Measurements from ENCODE around the gene ORC3.
"Not testable (repeated sequence)": the region's sequence is repeated elsewhere in the genome, so short reads cannot be mapped to it uniquely, and the experiment has no call there.

The ORC3 gene

DNA sequence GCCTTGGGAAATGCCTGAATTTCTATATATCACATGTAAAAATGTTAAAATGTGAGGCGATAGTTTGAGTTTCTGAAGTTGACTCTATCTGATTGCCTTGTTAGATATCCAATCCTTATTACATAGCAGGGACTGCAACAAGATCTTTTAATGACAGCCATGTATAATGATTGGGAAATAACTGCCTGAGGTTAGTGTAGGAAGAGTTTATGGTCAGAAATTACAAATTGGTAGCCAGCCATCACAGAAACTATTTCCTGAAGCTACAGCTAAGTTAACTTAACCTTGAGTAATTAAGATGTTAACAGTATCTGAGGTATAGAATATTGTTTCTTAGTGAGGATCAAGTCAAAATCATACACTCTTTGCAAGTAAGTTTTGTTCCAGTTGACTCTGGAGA, 71.1 kb downstream of the ORC3 start:
- no peak for DNase-seq (ENCODE audit: low read depth)

- DNase-seq (ENCODE audit: low read depth): no peak
Observed at GRCh38 chr6:87661503-87661902, 71.6 kb downstream of the ORC3 start.

DNA sequence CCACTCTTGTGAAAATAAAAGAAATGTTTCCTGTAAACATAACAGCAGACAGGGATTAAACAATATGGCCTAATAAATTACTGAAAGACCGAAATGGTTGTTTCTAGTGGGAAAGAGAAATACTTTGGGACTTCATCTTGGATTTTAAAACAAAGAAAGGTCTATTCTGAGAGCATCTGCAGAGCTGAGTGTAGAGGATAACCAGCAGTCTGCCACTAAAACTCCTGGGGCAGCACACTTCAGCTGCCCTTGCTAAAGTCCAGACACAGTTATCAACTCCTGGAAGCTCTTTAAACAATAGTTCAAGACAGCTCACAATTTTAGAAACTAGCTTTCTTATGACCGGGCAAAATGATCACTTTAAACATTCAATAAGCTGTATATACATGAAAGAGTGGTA, 73.5 kb downstream of the ORC3 start:
- no peak for DNase-seq (ENCODE audit: low read depth)

DNA sequence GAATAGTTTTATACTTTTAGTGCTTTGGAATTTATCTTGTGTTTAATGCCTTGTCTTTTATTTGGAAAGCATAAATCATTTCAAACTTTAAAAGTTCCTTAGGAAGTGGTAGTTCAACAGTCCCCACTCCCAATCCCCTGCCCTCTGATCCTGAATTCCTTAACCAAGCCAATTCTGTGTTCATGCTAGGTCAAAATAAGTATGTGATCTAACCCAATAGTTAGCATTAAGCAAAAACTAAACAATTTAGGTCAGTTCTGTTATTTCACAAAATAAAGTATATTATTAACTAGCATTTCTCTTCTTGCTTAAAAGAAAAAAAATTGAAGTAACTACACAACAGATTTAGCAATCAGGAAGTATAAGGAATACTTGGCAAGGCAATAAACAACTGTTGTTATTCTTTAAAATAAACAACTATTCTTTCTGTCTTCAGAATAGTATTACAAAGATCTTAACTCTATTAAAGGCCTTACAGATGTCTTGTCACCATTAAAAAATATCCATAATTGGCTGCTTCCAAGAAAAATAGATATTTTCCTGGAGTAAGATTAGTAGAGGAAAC, 75.1 kb downstream of the ORC3 start:
- no peak for DNase-seq (ENCODE audit: low read depth)

GRCh38 chr6:87667032-87667431, 77.1 kb downstream of the ORC3 start:
- DNase-seq (ENCODE audit: low read depth): no peak

- DNase-seq (ENCODE audit: low read depth): no peak
Observed at GRCh38 chr6:87668013-87668412, 78.1 kb downstream of the ORC3 start.

DNA sequence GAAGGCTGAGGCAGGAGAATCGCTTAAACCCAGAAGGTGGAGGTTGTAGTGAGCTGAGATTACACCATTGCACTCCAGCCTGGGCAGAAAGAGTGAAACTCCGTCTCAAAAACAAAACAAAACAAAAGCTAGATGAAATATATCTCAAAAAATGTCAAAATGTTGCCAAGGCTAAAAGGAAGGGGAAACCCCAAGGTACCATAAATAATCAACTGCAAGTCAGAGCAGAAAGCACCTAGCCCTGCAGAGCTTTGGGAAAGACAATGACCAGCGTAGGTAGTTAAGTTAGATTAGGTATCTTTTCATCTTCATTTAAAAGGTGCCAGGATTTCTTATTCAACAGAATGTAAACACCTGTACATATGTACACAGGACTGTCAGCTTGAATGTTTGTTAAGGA, 79.1 kb downstream of the ORC3 start:
- DNase-seq (ENCODE audit: low read depth): no peak

GRCh38 chr6:87670707-87671106, 80.8 kb downstream of the ORC3 start:
- DNase-seq (ENCODE audit: low read depth): no peak

- no peak for DNase-seq (ENCODE audit: low read depth)
Observed at GRCh38 chr6:87671555-87672029, 81.7 kb downstream of the ORC3 start.

GRCh38 chr6:87672641-87673040, 82.7 kb downstream of the ORC3 start:
- DNase-seq (ENCODE audit: low read depth): no peak

DNA sequence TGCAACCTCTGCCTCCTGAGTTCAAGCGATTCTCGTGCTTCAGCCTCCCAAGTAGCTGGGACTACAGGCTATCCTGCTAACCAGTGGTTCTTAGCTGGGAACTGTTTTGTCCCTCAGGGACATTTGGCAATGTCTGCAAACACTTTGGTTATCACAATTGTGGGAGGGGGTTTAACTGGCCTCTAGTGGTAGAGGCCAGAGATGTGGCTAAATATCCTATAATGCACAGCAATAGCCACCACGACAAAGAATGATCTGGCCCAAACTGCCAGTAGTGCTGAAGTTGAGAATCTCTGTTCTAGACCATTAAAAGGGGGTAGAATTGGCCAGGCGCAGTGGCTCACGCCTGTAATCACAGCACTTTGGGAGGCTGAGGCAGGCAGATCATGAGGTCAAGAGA, 83.3 kb downstream of the ORC3 start:
- DNase-seq (ENCODE audit: low read depth): no peak

DNA sequence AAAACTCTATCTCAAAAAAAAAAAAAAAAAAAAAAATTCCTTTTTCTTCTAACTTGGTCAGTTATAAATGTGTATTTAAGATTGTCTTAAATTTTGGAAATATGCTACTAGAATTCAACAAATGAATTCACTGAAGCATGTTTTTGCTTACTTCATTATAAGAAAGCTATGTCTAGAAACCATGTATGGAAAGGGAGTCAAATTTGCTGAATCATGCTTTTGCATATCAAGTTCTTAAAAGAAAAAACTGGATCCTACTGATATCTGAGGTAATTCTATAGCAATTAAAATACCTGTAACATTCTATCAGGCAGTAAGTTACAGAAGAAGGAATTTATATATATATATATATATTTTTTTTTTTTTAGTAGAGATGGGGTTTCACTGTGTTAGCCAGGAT, 84.4 kb downstream of the ORC3 start:
- DNase-seq (ENCODE audit: low read depth): no peak

- DNase-seq (ENCODE audit: low read depth): no peak
Observed at GRCh38 chr6:87675004-87675681, 85.2 kb downstream of the ORC3 start.

GRCh38 chr6:87682310-87682709, 92.4 kb downstream of the ORC3 start:
- DNase-seq (ENCODE audit: low read depth): no peak

DNA sequence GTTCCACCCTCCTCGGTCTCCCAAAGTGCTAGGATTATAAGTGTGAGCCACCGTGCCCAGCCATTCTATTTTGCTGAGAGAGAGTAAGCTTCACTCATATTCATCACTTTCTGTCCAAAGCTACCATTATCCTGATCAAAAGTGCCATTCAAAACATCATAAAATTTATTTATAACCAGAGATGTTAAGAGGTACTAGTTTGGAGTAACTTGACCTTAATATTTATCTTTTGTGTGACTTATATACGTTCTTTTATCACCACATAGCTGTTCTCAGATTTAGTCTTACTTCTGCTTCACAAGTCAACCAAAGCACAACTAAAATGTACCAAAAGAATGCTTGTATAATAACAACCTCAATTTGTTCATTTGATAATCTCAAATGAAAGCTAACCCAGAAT, 94.0 kb downstream of the ORC3 start:
- no peak for DNase-seq (ENCODE audit: low read depth)

GRCh38 chr6:87684895-87685654, 95.1 kb downstream of the ORC3 start:
- DNase-seq (ENCODE audit: low read depth): no peak

DNA sequence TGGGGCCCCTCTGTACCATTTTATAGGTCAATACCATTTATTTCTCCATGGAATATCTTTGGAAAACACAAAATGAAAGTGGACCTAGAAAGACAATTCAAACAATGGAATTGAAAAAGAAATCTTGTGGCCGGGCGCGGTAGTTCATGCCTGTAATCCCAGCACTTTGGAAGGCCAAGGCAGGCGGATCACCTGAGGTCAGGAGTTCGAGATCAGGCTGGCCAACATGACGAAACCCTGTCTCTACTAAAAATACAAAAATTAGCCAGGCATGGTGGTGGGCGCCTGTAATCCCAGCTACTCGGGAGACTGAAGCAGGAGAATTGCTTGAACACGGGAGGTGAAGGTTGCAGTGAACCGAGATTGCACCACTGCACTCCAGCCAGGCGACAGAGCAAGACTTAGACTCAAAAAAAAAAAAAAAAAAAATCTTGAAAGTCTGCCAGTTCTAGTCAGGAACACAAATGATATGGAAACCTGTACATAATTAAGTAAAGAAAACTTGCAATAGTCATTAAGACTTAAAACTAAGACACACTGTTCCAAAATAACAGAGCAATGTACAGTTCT, 96.8 kb downstream of the ORC3 start:
- not testable (repeated sequence) for DNase-seq (ENCODE audit: low read depth)

GRCh38 chr6:87687296-87687695, 97.4 kb downstream of the ORC3 start:
- DNase-seq (ENCODE audit: low read depth): no peak

- not testable (repeated sequence) for DNase-seq (ENCODE audit: low read depth)
Observed at GRCh38 chr6:87687893-87688292, 98.0 kb downstream of the ORC3 start.

GRCh38 chr6:87690441-87690840, 100.5 kb downstream of the ORC3 start:
- no peak for DNase-seq (ENCODE audit: low read depth)

GRCh38 chr6:87692086-87692485, 102.2 kb downstream of the ORC3 start:
- no peak for DNase-seq (ENCODE audit: low read depth)

- not testable (repeated sequence) for DNase-seq (ENCODE audit: low read depth)
Observed at GRCh38 chr6:87696817-87697216, 106.9 kb downstream of the ORC3 start.
